Activated CD4-positive, alpha-beta T cell treated with anti-CD3 and anti-CD28 coated beads, Interleukin-2, amount 50 U/mL, for 4 hours (primary cell): Measurements from ENCODE around the gene PIKFYVE.
"Not testable (repeated sequence)": the region's sequence is repeated elsewhere in the genome, so short reads cannot be mapped to it uniquely, and the experiment has no call there.

Experiments
- DNase-seq, 2 experiments: peaks; one replicate each; pipeline ENCODE4 v3.0.0-alpha.2; 2020

PIKFYVE gene, protein sequence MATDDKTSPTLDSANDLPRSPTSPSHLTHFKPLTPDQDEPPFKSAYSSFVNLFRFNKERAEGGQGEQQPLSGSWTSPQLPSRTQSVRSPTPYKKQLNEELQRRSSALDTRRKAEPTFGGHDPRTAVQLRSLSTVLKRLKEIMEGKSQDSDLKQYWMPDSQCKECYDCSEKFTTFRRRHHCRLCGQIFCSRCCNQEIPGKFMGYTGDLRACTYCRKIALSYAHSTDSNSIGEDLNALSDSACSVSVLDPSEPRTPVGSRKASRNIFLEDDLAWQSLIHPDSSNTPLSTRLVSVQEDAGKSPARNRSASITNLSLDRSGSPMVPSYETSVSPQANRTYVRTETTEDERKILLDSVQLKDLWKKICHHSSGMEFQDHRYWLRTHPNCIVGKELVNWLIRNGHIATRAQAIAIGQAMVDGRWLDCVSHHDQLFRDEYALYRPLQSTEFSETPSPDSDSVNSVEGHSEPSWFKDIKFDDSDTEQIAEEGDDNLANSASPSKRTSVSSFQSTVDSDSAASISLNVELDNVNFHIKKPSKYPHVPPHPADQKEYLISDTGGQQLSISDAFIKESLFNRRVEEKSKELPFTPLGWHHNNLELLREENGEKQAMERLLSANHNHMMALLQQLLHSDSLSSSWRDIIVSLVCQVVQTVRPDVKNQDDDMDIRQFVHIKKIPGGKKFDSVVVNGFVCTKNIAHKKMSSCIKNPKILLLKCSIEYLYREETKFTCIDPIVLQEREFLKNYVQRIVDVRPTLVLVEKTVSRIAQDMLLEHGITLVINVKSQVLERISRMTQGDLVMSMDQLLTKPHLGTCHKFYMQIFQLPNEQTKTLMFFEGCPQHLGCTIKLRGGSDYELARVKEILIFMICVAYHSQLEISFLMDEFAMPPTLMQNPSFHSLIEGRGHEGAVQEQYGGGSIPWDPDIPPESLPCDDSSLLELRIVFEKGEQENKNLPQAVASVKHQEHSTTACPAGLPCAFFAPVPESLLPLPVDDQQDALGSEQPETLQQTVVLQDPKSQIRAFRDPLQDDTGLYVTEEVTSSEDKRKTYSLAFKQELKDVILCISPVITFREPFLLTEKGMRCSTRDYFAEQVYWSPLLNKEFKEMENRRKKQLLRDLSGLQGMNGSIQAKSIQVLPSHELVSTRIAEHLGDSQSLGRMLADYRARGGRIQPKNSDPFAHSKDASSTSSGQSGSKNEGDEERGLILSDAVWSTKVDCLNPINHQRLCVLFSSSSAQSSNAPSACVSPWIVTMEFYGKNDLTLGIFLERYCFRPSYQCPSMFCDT (N-terminal part only)

DNA sequence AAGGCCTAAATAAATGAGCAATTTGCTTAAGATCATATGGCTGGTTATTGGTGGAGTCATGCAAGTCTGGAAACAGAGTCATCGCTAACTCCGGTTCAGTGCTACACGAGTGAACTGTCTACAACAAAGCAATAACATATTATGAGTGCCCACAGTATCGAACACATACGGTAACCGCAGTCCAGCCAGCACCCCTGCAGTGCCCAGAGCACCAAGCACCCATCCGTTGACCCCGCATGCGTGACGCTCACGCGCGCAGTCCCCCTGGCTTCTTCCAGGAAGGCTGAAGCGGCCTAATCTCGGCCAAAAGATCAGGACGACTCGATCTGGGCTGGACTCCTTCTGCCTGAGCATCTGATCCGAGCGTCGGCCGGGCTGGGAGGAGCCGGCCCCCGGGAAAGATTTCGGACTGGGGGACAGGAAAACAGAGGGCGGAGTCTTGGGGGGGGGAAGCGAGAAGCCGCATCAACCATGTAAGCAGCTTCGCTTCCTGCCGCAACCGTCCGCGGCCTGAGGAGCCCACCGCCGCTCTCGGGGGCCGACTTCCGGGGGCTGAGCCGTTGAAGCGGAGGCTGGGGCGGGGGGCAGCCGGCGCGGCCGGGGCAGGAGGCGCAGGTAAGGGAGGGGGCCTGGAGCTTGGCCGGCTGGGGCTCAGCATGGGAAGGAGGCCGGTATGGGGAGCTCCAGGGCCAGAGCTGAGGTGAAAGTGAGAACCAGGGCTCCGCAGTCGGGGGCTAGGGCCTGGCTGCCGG is at the start of gene PIKFYVE:
Gene PIKFYVE (plus strand): TSS at position 455 of the 752 bp plus-strand sequence. CDS start 5,265 bp downstream, outside the sequence.
- DNase-seq = peak; percentile 77 to 80

DNA sequence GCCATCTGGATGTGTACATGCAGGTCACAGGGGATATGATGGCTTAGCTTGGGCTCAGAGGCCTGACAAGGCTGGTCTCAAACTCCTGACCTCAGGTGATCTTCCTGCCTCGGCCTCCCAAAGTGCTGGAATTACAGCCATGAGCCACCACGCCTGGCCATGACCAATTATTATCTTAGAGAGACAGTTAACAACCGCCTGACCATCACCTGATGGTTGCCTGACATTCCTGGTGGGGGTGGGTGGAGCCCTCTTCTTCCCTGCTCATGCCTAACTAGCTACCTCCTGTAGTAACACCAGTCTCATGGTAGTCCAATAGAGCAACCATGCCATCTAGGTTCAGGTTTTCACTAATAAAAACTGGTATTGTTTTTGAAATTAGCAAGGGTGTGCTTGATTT is 44.2 kb upstream of the PIKFYVE start:
- not testable (repeated sequence) for DNase-seq

DNA sequence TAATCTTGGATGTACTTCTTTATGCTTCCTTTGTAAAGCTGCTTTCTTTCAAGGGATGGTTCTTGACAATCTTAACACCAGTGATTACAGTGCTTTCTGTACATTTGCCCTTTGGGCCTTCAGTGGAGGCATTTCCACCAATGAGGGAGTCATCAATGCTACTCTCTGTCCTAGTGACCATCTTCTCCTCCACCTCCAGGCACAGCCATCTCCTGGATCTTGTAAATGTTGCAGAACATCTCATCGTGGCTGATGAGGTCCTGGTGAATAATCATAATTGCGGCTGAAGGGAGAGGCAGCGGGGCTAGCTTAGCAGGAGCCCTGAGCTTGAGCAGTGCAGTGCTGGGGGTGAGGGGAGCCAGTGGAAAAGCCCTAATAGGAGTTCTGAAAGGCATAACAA is 43.7 kb upstream of the PIKFYVE start:
- DNase-seq = no peak

DNA sequence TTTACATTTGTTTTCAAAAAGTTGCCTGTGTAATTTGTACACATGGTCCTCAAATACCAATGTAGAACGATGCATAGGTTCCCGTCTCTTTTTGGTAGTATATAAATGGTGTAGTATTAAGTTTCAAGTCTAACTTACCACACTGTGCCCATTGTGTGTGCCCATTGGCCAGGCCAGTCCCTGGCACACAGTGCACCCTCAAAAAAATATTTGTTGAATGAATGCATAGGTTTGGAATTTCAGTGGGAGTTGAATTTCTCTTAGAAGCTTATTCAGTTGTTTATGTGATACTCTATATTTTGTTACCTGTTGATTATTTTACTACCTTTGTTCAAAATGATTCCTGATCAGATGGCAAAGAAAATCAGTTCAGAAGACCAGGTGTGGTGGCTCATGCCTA is 41.3 kb upstream of the PIKFYVE start:
- no peak for DNase-seq

DNA sequence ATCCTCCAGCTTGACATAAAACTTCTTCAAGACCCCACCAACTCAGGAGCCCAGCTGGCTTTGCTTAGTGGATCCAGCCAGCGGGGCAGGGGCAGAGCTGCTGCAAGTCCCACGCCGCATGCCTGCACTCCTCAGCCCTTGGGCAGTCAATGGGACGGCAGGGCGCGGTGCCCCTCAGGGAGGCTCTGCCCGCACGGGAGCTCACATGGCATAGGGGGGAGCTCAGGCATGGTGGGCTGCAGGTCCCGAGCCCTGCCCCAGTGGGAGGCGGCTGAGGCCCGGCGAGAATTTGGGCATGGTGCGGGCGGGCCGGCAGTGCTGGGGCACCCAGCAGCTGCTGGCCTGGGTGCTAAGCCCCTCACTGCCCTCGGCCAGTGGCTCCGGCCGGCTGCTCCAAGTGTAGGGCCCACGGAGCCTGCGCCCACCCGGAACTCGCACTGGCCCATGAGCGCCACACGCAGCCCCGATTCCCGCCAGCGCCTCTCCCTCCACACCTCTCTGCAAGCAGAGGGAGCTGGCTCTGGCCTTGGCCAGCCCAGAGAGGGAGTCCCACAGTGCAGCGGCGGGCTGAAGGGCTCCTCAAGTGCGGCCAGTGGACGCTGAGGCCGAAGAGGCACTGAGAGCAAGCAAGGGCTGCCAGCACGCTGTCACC is 38.3 kb upstream of the PIKFYVE start:
- no peak for DNase-seq

DNA sequence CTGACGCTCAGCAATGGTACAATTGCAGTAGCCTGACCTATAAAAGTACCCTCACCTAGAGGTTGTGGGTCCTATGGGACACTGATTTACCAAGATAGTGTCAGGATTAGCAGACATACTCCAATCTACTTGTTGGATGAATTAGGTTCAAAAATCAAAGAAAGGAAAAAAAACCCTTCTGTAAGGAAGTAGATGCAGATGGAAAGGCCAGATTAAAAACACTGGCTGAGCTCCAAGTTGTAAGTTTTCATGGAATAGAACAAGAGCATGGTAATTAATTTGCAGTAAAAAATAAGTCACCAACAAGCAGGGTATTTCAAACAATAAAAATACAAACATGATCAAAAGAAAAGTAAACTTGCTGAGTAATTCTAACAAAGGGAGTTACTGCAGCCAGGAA is 37.6 kb upstream of the PIKFYVE start:
- DNase-seq = no peak

DNA sequence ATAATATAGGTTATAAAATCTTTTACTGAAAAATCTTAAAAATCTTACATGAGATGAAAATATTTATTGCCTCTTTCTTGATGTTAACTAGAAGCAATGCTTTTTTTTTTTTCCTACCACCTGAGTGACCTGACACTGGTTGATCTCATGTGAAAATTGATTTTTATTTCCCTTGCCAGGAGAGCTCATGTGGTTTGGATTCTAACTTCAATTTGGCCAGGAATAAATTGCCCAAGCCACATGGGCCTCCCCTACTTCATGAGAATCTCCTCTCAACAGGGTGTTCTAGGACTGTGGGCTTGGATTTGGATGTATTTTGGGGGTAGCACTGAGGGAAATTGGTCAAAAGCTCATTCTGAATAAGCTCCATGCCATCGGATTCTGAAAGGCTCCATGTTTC is 31.3 kb upstream of the PIKFYVE start:
- DNase-seq = no peak

DNA sequence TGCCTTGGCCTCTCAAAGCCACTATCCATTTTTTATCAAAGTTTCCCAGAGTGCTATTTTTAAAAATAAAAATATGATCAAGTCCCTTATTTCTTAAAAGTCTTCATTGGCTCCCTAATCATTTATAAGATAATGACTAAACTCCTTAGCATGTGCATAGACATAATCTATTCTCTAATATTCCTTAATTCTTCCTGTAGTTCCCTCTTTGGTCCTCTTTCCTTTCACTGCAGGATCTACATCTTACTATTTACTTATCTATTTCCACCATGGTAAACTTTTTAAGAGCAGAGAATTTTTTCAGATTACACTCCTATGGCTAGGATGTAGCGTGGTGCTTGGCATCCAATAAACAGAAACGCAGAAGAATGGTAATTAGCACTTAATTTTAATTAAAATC is 30.2 kb upstream of the PIKFYVE start:
- DNase-seq = no peak

DNA sequence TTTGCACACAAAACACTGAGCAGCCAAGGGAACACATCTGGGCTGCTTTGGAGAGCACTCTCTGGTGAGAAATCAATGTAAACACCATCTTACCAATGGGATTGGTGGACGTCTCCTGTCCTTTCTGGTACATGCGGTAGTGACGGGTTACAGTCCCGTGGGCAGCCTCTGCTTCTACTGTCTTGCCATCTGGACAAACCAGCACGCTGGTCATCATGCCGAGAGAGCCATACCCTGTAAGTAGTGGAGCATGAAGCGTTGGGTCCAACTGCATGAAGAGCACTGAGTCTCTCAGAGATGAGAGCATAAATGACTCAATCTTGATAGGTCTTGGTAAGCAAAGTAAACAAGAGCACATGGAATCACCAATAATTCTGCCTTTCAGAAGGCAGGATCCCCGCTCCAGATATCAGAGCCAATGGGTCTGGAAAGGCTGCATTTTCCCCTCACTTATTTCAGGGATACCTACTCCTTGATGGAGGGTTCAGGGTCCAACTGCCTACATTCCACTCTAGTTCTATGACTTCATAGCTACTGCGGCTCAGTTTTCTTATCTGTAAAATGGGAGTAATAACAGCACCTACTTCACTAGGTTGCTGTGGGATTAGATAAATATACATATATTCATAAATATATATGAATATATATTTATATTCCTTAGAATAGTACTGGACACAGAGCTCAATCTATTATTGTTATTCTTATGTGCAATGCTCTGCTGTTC is 26.1 kb upstream of the PIKFYVE start:
- DNase-seq = no peak

DNA sequence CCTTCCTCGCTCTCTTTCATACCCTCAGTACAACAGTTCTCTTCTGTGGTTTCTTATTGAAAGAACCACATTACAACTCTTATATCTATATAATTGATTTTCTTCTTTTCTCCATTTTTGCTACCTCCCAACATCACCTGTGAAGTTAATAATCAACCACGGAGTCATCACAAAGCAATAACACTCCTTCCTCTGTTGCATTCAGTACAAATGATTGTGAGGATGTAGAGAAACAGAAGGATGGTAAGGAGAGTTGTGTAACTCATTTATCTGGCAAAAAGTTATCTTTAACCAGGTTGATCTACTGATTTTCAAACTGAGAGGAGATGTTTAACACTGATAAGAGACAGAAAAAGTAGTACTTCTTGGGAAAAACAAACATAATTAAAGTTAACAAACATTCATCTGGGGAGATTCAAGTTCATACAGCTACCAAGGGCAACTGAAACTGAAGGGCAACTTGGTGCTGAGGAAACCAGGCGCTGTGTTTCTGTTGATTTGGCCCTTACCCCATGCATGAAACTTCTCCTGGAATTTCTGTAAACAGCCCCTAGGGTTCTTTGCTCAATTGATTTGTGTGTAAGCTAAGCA is 25.3 kb upstream of the PIKFYVE start:
- DNase-seq = no peak

DNA sequence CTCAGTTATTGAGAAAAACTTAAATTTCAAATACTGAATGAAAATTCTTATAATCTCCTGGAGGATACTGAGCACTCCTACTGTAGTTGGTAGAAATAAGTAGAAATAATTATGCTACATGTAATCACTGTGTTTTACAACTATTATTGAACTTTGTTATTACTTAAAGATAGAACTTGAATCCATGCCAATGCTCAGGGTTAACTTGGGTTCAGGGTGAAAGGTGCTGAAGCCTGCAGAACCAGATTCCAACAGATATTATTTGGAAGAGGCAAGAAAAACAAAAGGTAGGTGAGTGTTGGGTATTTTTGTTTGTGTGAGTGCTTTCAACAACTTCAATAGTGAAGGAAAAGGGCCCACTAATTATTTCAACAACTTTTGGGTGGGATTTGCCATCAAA is 21.6 kb upstream of the PIKFYVE start:
- no peak for DNase-seq

DNA sequence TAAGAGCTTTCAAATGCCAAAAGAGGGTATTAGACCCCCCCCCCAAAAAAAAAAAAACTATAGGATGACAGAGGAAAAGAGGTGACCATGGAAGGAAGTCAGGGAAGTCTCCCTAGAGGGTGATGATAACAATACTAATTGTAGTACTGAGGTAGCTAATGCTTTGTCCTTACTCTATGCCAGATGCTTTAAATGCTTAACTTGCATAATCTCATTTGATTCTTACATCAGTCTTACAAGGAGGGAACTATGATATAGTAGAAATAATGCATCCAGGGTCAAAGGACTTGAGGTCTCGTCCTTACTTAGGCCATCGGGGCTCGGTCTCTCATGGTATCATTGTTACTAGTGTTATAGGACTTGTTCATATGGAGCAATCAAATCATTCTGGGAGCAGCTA is 20.3 kb upstream of the PIKFYVE start:
- DNase-seq = no peak

DNA sequence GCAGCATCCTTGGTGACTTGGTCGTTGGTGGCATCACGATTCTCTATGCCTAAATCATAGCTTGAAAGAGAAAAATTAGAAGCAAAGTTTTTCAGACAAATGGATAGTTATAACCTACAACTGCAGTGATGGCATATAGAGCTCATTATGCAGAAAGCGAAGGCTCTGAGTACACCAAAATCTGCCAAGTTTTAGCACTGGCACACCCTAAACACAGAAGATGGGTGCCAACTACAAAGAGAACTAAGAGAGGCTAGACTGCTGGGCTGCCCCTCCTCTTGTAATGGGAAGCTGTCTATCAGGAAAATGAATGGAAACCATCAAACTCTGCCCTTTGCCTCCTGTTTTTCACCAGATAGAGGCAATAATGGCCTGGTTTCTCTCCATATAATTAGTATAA is 17.5 kb upstream of the PIKFYVE start:
- DNase-seq = no peak

DNA sequence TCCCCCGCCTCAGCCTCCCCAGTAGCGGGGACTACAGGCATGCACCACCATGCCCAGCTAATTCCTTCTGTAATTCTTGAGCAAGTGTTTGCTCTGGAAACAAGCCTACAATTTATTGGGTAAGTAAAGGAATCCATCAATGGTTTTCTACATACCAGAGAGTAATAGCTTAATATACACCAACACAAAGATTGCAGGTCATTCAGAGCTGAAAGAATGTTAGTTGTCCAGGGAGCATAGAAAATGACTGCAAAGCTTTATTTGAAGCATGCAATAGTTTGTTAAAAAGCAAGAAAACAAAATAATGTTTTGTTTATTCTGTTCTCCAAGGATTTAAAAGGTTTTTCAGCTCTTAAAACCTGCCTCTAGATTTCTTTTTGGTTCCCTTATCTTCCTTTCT is 16.8 kb upstream of the PIKFYVE start:
- no peak for DNase-seq

DNA sequence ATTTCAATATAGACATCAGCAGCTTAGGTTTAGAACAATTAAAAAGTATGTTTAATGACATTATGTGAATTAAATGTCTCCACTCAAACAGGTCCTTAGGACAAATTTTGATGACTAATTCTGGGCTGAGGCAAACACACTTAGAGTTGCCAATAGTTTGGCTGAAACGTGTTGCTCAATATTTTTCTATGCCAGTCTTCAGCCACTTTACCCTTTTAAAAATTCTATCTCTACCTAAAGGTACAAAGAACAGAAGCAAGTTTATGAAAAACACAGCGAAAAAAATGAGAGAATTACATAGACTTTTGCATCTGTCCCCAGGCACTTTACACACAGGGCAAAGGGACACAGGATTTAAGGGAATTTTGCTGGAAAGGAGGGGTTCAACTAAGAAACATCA is 15.7 kb upstream of the PIKFYVE start:
- no peak for DNase-seq

DNA sequence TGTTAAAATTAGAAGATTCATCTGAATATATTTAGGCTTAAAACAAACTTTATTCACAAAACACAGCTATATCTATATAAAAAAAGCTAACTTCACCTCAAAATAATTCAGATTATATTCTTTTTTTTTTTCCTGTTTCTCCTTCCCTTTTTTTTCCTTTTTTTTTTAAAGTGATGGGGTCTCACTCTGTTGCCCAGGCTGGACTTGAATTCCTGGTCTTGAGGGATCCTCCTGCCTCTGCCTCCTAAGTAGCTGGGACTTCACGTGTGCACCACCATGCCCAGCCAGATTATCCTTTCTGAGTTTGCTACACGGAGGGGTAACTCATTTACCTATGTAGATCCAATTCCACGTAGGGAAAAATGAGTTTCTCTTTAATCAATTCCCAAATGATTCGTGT is 15.0 kb upstream of the PIKFYVE start:
- no peak for DNase-seq

DNA sequence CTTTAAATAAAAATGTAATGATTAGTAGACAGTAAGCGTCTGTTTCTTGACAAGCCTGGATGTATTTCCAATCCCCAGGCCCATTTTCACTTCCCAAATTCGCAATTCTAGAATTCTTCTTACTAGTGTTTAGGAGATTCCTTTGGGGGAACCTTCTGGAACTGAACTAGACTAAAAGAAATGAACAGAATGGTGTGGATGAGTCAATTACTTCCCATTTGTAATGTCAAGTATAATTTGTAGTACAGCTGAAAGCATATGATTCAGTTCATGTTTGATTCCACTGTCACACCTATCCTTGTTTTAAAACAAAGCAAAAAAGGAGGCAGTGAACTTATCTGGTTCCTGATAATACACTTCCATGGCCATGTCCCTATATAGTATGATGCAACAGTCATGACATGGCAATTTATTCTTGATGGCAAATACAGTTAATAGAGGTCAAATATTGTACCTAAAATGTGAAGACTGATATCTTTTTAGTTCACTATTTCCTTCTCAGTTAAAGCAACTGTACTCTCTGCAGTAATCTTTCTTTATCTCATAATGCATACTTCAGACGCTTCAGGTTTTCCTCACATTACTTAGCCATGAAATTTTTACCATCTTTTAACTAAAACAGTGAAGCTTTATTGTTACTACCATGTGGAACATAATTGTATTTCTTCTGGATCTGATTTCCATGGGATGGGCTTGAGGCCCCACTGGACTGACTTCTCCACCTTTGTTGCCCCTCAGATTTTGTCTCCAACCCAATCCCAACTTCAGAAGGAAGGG is 13.2 kb upstream of the PIKFYVE start:
- DNase-seq = no peak

DNA sequence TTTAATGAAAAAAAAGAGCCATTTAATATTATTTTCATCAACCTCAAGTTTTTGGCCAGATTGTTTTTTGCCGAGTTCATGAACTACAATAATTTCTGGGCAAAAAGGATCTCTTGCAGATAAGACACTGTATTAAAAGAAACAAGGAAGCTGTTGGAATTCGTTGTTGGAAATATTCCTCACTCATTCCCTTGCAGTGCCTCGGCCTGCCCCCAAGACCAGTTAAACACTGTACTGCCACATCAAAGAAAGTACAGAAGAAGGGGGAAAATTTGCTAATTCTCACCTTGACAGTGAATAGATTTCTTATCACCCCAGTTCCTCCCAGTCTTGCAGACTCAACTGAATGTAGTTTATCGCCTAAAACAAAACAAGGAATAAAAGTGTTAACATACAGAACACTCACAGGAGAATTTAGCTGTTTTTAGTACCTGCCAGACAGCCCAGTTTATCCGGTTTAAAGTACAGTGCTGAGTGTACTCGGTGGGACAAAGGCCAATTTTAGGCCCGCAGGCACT is 12.4 kb upstream of the PIKFYVE start:
- DNase-seq = no peak

DNA sequence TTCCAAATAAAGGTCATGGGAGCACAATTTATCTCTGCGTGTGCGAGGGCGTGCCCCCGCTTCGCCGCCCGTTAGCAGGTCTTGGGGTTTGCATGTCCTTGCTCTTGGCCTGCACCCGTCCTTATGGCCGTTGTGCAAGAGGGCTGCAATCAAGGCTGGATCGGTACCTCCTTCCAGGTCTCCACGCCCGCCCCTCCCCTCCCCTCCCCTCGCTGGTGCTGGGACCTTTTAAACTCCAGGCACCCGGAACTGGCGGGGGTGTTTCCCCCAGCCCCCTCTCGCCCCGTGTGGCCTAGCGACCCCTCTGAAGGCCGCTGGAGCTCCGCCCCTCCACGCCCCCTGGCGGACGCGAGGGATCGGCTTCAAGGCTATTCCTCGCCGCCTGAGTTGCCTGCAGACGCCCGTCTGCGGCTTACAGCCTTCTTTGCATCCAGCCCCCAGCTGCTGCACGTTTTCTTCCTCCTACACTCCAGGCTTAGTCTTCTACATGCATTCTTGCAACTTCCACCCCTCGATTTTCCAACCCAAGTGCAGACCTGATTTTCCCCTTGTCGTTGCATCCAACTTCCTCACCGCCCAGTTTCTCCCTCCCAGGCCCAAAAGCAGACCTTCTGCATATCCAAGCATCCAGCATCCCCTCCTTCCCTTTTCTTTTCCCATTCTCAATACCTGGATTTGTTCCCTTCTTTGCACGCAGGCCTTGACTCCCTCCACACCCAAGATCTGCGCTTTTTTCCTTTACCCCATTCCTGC is 11.8 kb upstream of the PIKFYVE start:
- peak; percentile 68 to 70 for DNase-seq
